IMR-90 (cell line): ENCODE data around the gene TRIM74. TPM values are rescaled to one million over a fixed set of nuclear protein-coding genes. Genes with fewer than 3 reads are reported as not detected.
"Not testable (repeated sequence)": the region's sequence is repeated elsewhere in the genome, so short reads cannot be mapped to it uniquely, and the experiment has no call there.

Experiments used
- ATAC-seq: fragments of 200-7000 bp; cut with Tn5 transposase; 2 replicates; pipeline ENCODE4 v1.9.1; 2020; ENCODE audit warnings: low read depth, mild to moderate bottlenecking, moderate library complexity
- BruUV-seq: library from RNA; stranded (reverse); fragments of 400-500 nt; replicated peaks from 2 replicates; lab custom pipeline; 2021; lab: Mats Ljungman, UMichigan
- CTCF ChIA-PET: fragments of 300-600 bp; formaldehyde crosslinking; extraction: SDS; loops from one replicate; lab custom pipeline; 2021; ENCODE audit warnings: antibody characterized with exemption; lab: Yijun Ruan, JAX
- POLR2A ChIA-PET: fragments of 300-600 bp; sonication (Branson Sonifier 250); formaldehyde crosslinking; loops from one replicate; lab custom pipeline; 2022; ENCODE audit warnings: antibody characterized with exemption; ENCODE audit not compliant: unreplicated experiment; lab: Charles Lee
- DNase-seq: peaks from one replicate; pipeline ENCODE4 v3.0.0; 2013
- H2AFZ ChIP-seq: replicated peaks from 2 replicates; pipeline ENCODE3; 2013; ENCODE audit warnings: low read length, mild to moderate bottlenecking; ENCODE audit not compliant: poor library complexity
- H2AK5ac ChIP-seq: 2 replicates; pipeline ENCODE4 v1.6.1; 2013; ENCODE audit warnings: low read depth, low read length, inconsistent platforms
- H2AK9ac ChIP-seq: replicated peaks from 2 replicates; pipeline ENCODE3; 2013; ENCODE audit warnings: mild to moderate bottlenecking, low read depth, low read length, moderate library complexity; ENCODE audit not compliant: poor library complexity
- H2BK120ac ChIP-seq: 2 replicates; pipeline ENCODE4 v1.6.1; 2013; ENCODE audit warnings: low read depth, low read length, inconsistent platforms
- H2BK15ac ChIP-seq: 3 replicates; pipeline ENCODE4 v1.6.1; 2013; ENCODE audit warnings: low read depth, low read length, inconsistent platforms
- H2BK20ac ChIP-seq: 2 replicates; pipeline ENCODE4 v1.6.1; 2013; ENCODE audit warnings: low read depth, mild to moderate bottlenecking, inconsistent platforms, low read length, moderate library complexity
- H2BK5ac ChIP-seq: 2 replicates; pipeline ENCODE4 v1.6.1; 2013; ENCODE audit warnings: mild to moderate bottlenecking, low read depth, low read length, inconsistent platforms; ENCODE audit not compliant: poor library complexity, severe bottlenecking
- H3K14ac ChIP-seq: replicated peaks from 2 replicates; pipeline ENCODE4 v1.6.1; 2013; ENCODE audit warnings: low read depth, low read length, inconsistent platforms
- H3K18ac ChIP-seq: 2 replicates; pipeline ENCODE4 v1.6.1; 2013; ENCODE audit warnings: low read depth, low read length, control low read depth
- H3K23ac ChIP-seq: 2 replicates; pipeline ENCODE4 v1.6.1; 2013; ENCODE audit warnings: low read depth, low read length, inconsistent platforms
- H3K27ac ChIP-seq: 2 replicates; pipeline ENCODE4 v1.5.1; 2013; ENCODE audit warnings: mild to moderate bottlenecking, control low read depth, low read length; ENCODE audit not compliant: insufficient read depth
- H3K27me3 ChIP-seq: 2 replicates; pipeline ENCODE4 v1.6.1; 2013; ENCODE audit warnings: low read length; ENCODE audit not compliant: control insufficient read depth, insufficient read depth
- H3K36me3 ChIP-seq: 2 replicates; pipeline ENCODE4 v1.6.1; 2013; ENCODE audit warnings: low read length, mixed read lengths; ENCODE audit not compliant: control insufficient read depth, insufficient read depth
- H3K4ac ChIP-seq: 2 replicates; pipeline ENCODE4 v1.6.1; 2013; ENCODE audit warnings: low read depth, low read length, inconsistent platforms
- H3K4me1 ChIP-seq: 2 replicates; pipeline ENCODE4 v1.6.1; 2013; ENCODE audit warnings: low read length, mixed read lengths; ENCODE audit not compliant: control insufficient read depth, insufficient read depth
- H3K4me2 ChIP-seq: 2 replicates; pipeline ENCODE4 v1.6.1; 2013; ENCODE audit warnings: low read depth, mild to moderate bottlenecking, control low read depth, low read length, moderate library complexity
- H3K4me3 ChIP-seq: 2 replicates; pipeline ENCODE4 v1.5.1; 2013; ENCODE audit warnings: low read depth, mild to moderate bottlenecking, control low read depth, low read length, moderate library complexity; ENCODE audit not compliant: insufficient read depth
- H3K56ac ChIP-seq: 2 replicates; pipeline ENCODE4 v1.6.1; 2013; ENCODE audit warnings: low read length, inconsistent platforms; ENCODE audit not compliant: insufficient read depth; ENCODE audit errors: extremely low read depth
- H3K79me1 ChIP-seq, 2 experiments: 2 replicates each; pipeline ENCODE4 v1.6.1; 2013; ENCODE audit warnings: low read length in 2 of 2, inconsistent platforms in 1 of 2, low read depth in 1 of 2
- H3K9ac ChIP-seq: 2 replicates; pipeline ENCODE4 v1.6.1; 2013; ENCODE audit warnings: low read depth, low read length, control low read depth
- H3K9me1 ChIP-seq: 2 replicates; pipeline ENCODE4 v1.6.1; 2013; ENCODE audit warnings: low read length, inconsistent platforms; ENCODE audit not compliant: insufficient read depth
- H3K9me3 ChIP-seq: 2 replicates; pipeline ENCODE4 v1.6.1; 2013; ENCODE audit warnings: low read length; ENCODE audit not compliant: control insufficient read depth, insufficient read depth
- H4K20me1 ChIP-seq: 2 replicates; pipeline ENCODE4 v1.6.1; 2013; ENCODE audit warnings: low read length, inconsistent platforms; ENCODE audit not compliant: insufficient read depth
- H4K5ac ChIP-seq: 2 replicates; pipeline ENCODE4 v1.6.1; 2013; ENCODE audit warnings: mild to moderate bottlenecking, low read depth, low read length, control low read depth
- H4K8ac ChIP-seq, 2 experiments: 2 replicates each; pipeline ENCODE4 v1.6.1; 2013; ENCODE audit warnings: low read depth in 2 of 2, low read length in 2 of 2, control low read depth in 1 of 2, inconsistent platforms in 1 of 2
- H4K91ac ChIP-seq: 2 replicates; pipeline ENCODE4 v1.6.1; 2013; ENCODE audit warnings: low read depth, low read length, inconsistent platforms; ENCODE audit not compliant: insufficient read depth
- WGBS, 2 experiments: methylation state at CpG; one replicate each; pipeline versions ENCODE4 v1.1.5 to v1.1.7; 2013; ENCODE audit warnings: missing lambda C conversion rate in 2 of 2; ENCODE audit not compliant: insufficient read length in 1 of 2; ENCODE audit errors: extremely low coverage in 2 of 2; 5-methylcytosine and 5-hydroxymethylcytosine counted together
- dilution Hi-C: fragments of 300-500 bp; cut with HindIII; formaldehyde crosslinking; loops from one replicate; pipeline ENCODE4 v1.14.3; 2018; ENCODE audit warnings: low sequenced_read_pairs; ENCODE audit not compliant: unreplicated experiment
- in situ Hi-C: fragments of 300-500 bp; cut with MboI; formaldehyde crosslinking; loops from 3 replicates; pipeline ENCODE4 v1.14.3; 2019; ENCODE audit warnings: low sequenced_read_pairs, inconsistent platforms, mixed read lengths
- intact Hi-C: fragments of 100-400 bp; cut with micrococcal nuclease; formaldehyde crosslinking; loops from 2 replicates; pipeline ENCODE4 v1.10.0; 2022
- polyA plus RNA-seq, 3 experiments: library from polyadenylated mRNA; depleted of rRNA; stranded (reverse); fragments of >200 nt; gene quantifications; 2 replicates each; pipeline ENCODE4 v1.2.3, GENCODE V29; 2012; ENCODE audit warnings: low replicate concordance in 1 of 3
- total RNA-seq: library from RNA; depleted of rRNA; stranded (reverse); fragments of >200 nt; gene quantifications from 2 replicates; pipeline ENCODE4 v1.2.3, GENCODE V29; 2012

TRIM74 gene
- total and polyA plus RNA-seq, 2 of the 4 experiments (the other 2 are of a cell fraction): 0.17 TPM; not detected in 1

GRCh38 chr7:72960029-72960428, 9.2 kb downstream of the TRIM74 start:
- H3K79me1 ChIP-seq, H2AK5ac ChIP-seq, H3K9me3 ChIP-seq, H3K4me1 ChIP-seq, H3K18ac ChIP-seq, H3K36me3 ChIP-seq, POLR2A ChIA-PET, in situ Hi-C loops, H4K91ac ChIP-seq, CTCF ChIA-PET, H4K8ac ChIP-seq, H3K4me2 ChIP-seq, H3K4me3 ChIP-seq, H3K14ac ChIP-seq, H3K27me3 ChIP-seq, H3K9me1 ChIP-seq, H2BK15ac ChIP-seq, H2AK9ac ChIP-seq, H4K20me1 ChIP-seq, H3K23ac ChIP-seq, H3K27ac ChIP-seq, DNase-seq, H2BK120ac ChIP-seq, intact Hi-C loops, H2BK5ac ChIP-seq, H3K9ac ChIP-seq, H2BK20ac ChIP-seq, H3K56ac ChIP-seq, H3K4ac ChIP-seq, dilution Hi-C loops, H2AFZ ChIP-seq, BruUV-seq, H4K5ac ChIP-seq: not testable (repeated sequence)
- peak; percentile 74 for ATAC-seq
- no CpG with 5 or more reads among the region's 18 CpGs for WGBS, 2 experiments

- H4K5ac ChIP-seq, H3K18ac ChIP-seq, H3K27me3 ChIP-seq, H3K4me1 ChIP-seq, H2AFZ ChIP-seq, H2AK9ac ChIP-seq, H3K23ac ChIP-seq, H4K20me1 ChIP-seq, H2BK5ac ChIP-seq, H4K8ac ChIP-seq, H3K9me3 ChIP-seq, POLR2A ChIA-PET, H2AK5ac ChIP-seq, H3K27ac ChIP-seq, H4K91ac ChIP-seq, in situ Hi-C loops, H3K36me3 ChIP-seq, H3K79me1 ChIP-seq, H3K14ac ChIP-seq, H3K56ac ChIP-seq, dilution Hi-C loops, intact Hi-C loops, H3K9ac ChIP-seq, H2BK20ac ChIP-seq, DNase-seq, CTCF ChIA-PET, H3K4me2 ChIP-seq, H3K9me1 ChIP-seq, BruUV-seq, H2BK120ac ChIP-seq, H3K4ac ChIP-seq, H2BK15ac ChIP-seq: not testable (repeated sequence)
- H3K4me3 ChIP-seq: 0 out of 2 replicates have a peak overlapping the region, but pooled peaks have one; percentile 26
- no CpG with 5 or more reads among the region's 45 CpGs for WGBS, 2 experiments
- ATAC-seq: peak; percentile 86
Measured at GRCh38 chr7:72954563-72955198, 14.6 kb downstream of the TRIM74 start.
